Measurements from ENCODE around the gene PRKAG1.

PRKAG1 gene

DNA sequence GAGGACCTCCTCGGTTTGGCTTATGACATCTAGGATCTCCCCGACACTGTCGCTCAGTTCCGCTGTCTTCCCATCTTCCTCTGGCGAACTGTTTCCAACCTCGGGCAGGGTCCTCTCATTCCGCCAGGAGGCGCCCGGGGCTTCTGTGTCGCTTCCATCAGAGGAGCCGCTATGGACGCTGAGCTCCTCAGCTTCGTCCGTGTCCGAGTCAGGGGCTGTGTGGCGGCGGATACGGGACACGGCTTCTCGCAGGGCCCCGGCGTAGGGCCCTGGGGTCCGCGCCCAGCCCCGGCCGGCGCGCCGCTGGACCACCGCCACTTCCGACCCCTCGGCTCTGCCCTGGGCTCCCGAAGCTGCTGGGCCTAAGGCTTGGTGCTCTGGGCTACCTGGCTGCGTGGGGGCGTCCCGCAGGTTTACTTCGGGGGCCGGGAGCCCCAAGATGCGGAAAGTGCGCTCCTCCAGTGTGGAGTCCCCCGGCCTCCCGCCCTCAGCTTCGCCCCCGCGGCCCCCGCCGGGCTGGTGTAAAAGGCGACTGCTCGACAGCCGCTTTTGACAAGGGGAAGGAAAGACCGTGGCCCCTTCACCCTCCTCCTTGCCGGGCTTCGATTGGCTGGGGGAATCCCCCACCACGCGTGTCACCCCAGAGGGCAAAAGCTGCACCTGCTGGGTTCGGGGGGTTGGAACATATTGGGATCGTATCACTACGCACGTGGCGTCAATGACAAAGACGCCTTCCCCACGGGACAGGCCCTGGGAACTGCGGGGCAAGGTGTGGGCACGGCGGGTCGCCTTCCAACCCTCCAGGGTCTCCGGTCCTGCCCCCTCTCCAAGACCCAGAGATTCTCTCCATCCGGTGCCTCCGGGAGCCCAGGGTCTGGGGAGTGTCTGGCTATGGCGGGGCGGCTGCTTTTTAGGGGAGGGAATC lies 21.5 kb downstream of the PRKAG1 start:
- DNase-seq: peak; percentile 47

DNA sequence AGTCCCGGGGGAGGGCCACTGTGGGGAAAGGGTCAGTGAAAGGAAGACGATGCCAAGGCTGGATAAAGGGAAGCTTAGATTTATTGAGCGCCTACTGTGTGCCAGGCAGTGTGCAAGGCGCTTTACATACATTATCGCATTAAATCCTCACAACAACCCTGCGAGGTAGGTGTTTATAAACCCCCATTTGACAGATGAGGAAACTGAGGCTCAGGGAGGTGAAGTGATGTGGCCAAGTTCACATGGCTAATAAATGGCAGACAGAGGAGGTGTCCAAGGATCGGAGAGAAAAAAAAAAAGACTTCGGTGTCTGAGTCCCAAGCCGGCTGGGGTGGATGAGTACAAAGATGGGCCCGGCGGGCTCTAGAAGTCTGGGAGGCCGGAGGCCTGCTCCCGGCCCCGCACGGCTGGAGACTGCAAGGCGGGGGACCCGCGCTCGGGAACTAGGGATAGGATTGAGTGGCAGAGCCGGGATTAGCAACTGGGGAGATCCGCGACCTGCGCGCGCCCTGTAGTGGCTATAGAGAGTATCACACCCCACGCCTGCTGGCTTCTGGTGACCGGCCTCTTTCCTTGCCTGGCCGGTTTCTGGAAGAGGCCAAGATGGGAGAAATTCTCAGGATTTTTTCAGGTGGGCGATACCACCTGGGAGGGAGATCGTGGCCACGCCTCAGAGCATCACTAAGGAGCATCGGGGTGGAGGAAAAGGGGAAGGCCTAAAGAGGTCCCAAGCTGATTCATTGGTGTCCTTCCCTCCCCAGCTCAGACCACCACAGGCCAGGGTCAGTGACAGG lies 23.3 kb downstream of the PRKAG1 start:
- Mint-ChIP-seq H3K4me1 (peaks cover 29 to 51% of the 10 kb centered on the region in 2 donors), H3K4me3 (peak overlapping the region; percentile 15 to 81), H3K27me3 (peaks cover 30 to 39% of the 10 kb centered on the region in 2 donors), H3K9me3 (no peaks in the 10 kb centered on the region), H3K27ac (peak overlapping the region; percentile 57), H3K36me3 (peaks cover 1 to 2% of the 10 kb centered on the region in 2 donors)
- peak; percentile 39 for DNase-seq
- ATAC-seq (replicated peaks): no peak

More for the DNA sequence above, 21.5 kb downstream of the PRKAG1 start:
- H3K36me3 Mint-ChIP-seq: peaks cover 14 to 18% of the 10 kb centered on the region in 2 donors
- H3K27ac Mint-ChIP-seq: peak overlapping the region; percentile 20
- H3K4me3 Mint-ChIP-seq: peak overlapping the region; percentile 74 to 78
- no peaks in the 10 kb centered on the region for H3K9me3 Mint-ChIP-seq
- peak; percentile 50 to 60 for ATAC-seq (replicated peaks)
- peaks cover 29 to 42% of the 10 kb centered on the region in 2 donors for H3K27me3 Mint-ChIP-seq
- peaks cover 34 to 54% of the 10 kb centered on the region in 2 donors for H3K4me1 Mint-ChIP-seq

- Mint-ChIP-seq H3K4me3 (no peak overlapping the region), H3K4me1 (peaks cover 21 to 42% of the 10 kb centered on the region in 2 donors), H3K9me3 (no peaks in the 10 kb centered on the region), H3K27me3 (peaks cover 35 to 47% of the 10 kb centered on the region in 2 donors), H3K36me3 (no peaks in the 10 kb centered on the region), H3K27ac (no peak overlapping the region)
- ATAC-seq (replicated peaks) (no peak), DNase-seq (no peak)
Observed at GRCh38 chr12:48994224-48995085, 24.1 kb downstream of the PRKAG1 start.

DNA sequence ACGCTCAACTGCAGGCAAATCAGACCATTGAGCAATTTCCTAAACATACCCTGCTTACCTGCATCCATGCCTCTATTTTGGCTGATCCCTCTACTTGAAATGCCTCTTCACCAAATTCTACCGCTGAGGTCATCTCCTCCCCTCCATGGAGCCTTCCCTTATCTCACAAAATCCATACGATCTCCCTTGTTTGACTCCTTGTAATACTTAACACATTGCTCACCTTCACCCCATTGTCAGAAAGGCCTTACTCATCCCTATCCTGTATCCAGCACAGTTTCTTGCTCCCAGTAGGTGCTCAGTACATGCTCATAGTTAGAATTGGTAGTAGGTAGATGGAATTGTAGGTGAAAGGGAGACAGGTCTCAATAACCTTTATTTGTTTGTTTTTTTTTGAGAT lies 24.8 kb downstream of the PRKAG1 start:
- ATAC-seq (replicated peaks) (no peak), DNase-seq (no peak)
- Mint-ChIP-seq H3K9me3 (no peaks in the 10 kb centered on the region), H3K27me3 (peaks cover 41 to 54% of the 10 kb centered on the region in 2 donors), H3K4me1 (peaks cover 17 to 36% of the 10 kb centered on the region in 2 donors), H3K4me3 (no peak overlapping the region), H3K36me3 (no peaks in the 10 kb centered on the region), H3K27ac (no peak overlapping the region)

- no peaks in the 10 kb centered on the region for H3K9me3 Mint-ChIP-seq
- peaks cover 52 to 75% of the 10 kb centered on the region in 2 donors for H3K27me3 Mint-ChIP-seq
- ATAC-seq (replicated peaks): no peak
Observed at GRCh38 chr12:48991247-48992050, 27.1 kb downstream of the PRKAG1 start.

DNA sequence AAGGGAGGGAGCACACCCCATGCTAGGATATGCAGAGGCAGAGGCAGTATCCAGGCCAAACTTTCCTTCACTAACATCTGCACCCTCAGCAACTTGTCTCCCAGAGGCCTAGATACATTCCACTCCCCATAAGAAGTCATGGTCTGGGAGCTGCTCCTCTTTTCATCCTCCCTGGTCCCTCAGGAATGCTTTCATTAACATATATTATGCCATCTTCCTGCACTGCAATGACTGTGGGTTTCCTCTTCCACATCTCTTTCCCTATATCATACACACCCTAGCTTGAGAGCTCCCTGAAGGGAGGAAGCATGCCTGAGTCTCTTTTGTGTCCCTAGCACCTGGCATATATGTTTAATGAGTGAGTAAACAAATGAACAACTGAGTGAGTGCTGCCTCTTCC lies 28.0 kb downstream of the PRKAG1 start:
- DNase-seq (no peak), ATAC-seq (replicated peaks) (no peak)
- Mint-ChIP-seq H3K9me3 (no peaks in the 10 kb centered on the region), H3K4me1 (peaks cover 17 to 25% of the 10 kb centered on the region in 2 donors), H3K4me3 (no peak overlapping the region), H3K27ac (no peak overlapping the region), H3K36me3 (no peaks in the 10 kb centered on the region), H3K27me3 (peaks cover 59 to 76% of the 10 kb centered on the region in 2 donors)

More at GRCh38 chr12:48991247-48992050, 27.1 kb downstream of the PRKAG1 start:
- Mint-ChIP-seq H3K27ac (no peak overlapping the region), H3K36me3 (no peaks in the 10 kb centered on the region), H3K4me3 (no peak overlapping the region), H3K4me1 (peaks cover 13 to 25% of the 10 kb centered on the region in 2 donors)
- DNase-seq: no peak

- ATAC-seq (replicated peaks): peak; percentile 77 to 78
- no peak overlapping the region for H3K27ac Mint-ChIP-seq
- no peaks in the 10 kb centered on the region for H3K36me3 Mint-ChIP-seq
- peak; percentile 41 for DNase-seq
- no peaks in the 10 kb centered on the region for H3K9me3 Mint-ChIP-seq
- peaks cover 14 to 27% of the 10 kb centered on the region in 2 donors for H3K4me1 Mint-ChIP-seq
- no peak overlapping the region for H3K4me3 Mint-ChIP-seq
- peaks cover 59 to 61% of the 10 kb centered on the region in 2 donors for H3K27me3 Mint-ChIP-seq
Observed at GRCh38 chr12:48988030-48988649, 30.4 kb downstream of the PRKAG1 start.

DNA sequence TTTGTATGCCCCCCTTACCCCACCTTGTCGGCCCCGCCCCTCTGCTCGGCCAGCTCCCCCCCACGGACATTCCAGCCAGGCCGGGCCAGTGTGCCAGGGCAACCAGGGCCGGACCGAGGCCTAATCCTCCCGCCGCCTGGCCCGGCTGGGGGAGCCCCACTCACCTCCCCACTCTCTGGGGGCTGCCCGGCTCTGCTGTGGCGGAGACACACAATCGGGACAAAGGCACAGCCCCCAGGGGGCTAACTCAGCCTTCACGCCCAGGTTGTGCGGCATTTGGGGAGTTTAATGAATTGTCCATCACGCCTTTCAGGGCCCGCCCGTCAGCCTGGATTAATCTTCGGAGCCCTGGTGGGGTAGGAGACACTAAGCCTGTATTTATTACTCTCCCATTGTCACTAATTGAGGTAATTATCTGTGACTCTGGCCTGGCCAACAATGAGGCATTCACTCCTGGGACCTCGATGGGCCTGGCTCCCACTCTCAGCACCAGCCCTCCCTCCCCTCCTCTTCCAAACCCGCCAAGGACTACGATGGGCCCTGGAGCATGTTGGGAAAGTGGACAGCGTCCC lies 31.8 kb downstream of the PRKAG1 start:
- no peak overlapping the region for H3K27ac Mint-ChIP-seq

GRCh38 chr12:48985901-48986300 lies 32.7 kb downstream of the PRKAG1 start:
- peaks cover 29 to 41% of the 10 kb centered on the region in 2 donors for H3K4me1 Mint-ChIP-seq
- no peak overlapping the region for H3K4me3 Mint-ChIP-seq
- ATAC-seq (replicated peaks): no peak
- no peak overlapping the region for H3K27ac Mint-ChIP-seq
- no peak for DNase-seq
- peaks cover 71 to 76% of the 10 kb centered on the region in 2 donors for H3K27me3 Mint-ChIP-seq
- peaks cover 0 to 4% of the 10 kb centered on the region in 2 donors for H3K9me3 Mint-ChIP-seq
- peaks cover 0 to 11% of the 10 kb centered on the region in 2 donors for H3K36me3 Mint-ChIP-seq

More for the DNA sequence above, 31.8 kb downstream of the PRKAG1 start:
- H3K36me3 Mint-ChIP-seq: peaks cover 0 to 6% of the 10 kb centered on the region in 2 donors
- DNase-seq (no peak), ATAC-seq (replicated peaks) (no peak)
- H3K4me1 Mint-ChIP-seq: peaks cover 21 to 32% of the 10 kb centered on the region in 2 donors
- H3K9me3 Mint-ChIP-seq: peaks cover 0 to under 1% of the 10 kb centered on the region in 2 donors
- peaks cover 67 to 69% of the 10 kb centered on the region in 2 donors for H3K27me3 Mint-ChIP-seq
- no peak overlapping the region for H3K4me3 Mint-ChIP-seq

DNA sequence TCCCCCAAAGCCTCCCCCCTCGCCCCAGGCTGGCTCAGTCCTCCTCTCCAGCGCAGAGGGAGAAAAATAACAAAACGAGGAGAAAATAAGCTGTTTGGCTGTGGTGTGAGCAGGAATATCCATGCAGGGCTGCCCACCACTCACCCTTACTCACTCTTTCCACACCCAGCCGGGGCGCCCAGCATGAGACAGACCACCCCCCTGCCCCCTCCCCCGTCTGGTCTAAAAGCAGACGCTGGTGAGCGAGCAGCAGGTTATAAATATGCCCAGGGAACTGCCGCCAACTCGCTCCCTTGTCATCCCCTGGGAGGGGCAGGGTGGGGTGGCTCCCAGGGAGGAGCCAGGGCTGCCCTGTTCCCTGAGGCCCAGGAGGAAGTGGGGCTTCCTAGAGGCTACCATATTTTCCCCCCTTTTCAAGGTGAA lies 33.1 kb downstream of the PRKAG1 start:
- H3K27me3 Mint-ChIP-seq: peaks cover 71 to 76% of the 10 kb centered on the region in 2 donors
- peaks cover 31 to 45% of the 10 kb centered on the region in 2 donors for H3K4me1 Mint-ChIP-seq
- H3K9me3 Mint-ChIP-seq: peaks cover 0 to 4% of the 10 kb centered on the region in 2 donors
- H3K36me3 Mint-ChIP-seq: peaks cover 0 to 11% of the 10 kb centered on the region in 2 donors
- ATAC-seq (replicated peaks) (peak in 1 of 2 donors; percentile 8), DNase-seq (no peak)
- H3K4me3 Mint-ChIP-seq: no peak overlapping the region
- no peak overlapping the region for H3K27ac Mint-ChIP-seq

GRCh38 chr12:48982397-48983080 lies 36.0 kb downstream of the PRKAG1 start:
- H3K9me3 Mint-ChIP-seq: peaks cover 0 to 4% of the 10 kb centered on the region in 2 donors
- H3K27me3 Mint-ChIP-seq: peaks cover 70 to 71% of the 10 kb centered on the region in 2 donors
- peaks cover 50 to 66% of the 10 kb centered on the region in 2 donors for H3K4me1 Mint-ChIP-seq
- peak overlapping the region; percentile 23 to 69 for H3K4me3 Mint-ChIP-seq
- DNase-seq (no peak), ATAC-seq (replicated peaks) (no peak)
- H3K27ac Mint-ChIP-seq: peak overlapping the region; percentile 82
- H3K36me3 Mint-ChIP-seq: peaks cover 0 to 11% of the 10 kb centered on the region in 2 donors

DNA sequence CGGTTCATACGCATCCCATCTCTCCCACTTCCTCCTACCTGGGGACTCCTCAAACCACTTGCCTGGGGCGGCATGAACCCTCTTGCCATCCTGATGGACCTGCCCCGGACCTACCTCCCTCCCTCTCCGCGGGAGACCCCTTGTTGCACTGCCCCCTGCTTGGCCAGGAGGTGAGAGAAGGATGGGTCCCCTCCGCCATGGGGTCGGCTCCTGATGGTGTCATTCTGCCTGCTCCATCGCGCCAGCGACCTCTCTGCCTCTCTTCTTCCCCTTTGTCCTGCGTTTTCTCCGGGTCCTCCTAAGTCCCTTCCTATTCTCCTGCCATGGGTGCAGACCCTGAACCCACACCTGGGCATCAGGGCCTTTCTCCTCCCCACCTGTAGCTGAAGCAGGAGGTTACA lies 36.8 kb downstream of the PRKAG1 start:
- Mint-ChIP-seq H3K27me3 (peaks cover 71 to 75% of the 10 kb centered on the region in 2 donors), H3K9me3 (peaks cover 0 to 4% of the 10 kb centered on the region in 2 donors)

More for the DNA sequence above, 36.8 kb downstream of the PRKAG1 start:
- H3K36me3 Mint-ChIP-seq: peaks cover 0 to 11% of the 10 kb centered on the region in 2 donors
- H3K4me1 Mint-ChIP-seq: peaks cover 55 to 72% of the 10 kb centered on the region in 2 donors
- peak overlapping the region; percentile 82 for H3K27ac Mint-ChIP-seq
- DNase-seq (no peak), ATAC-seq (replicated peaks) (no peak)
- peak overlapping the region; percentile 69 to 78 for H3K4me3 Mint-ChIP-seq

Data from stimulated activated naive B cell treated with anti-CD40 and anti-IgM and Interleukin-4, amounts not matched to agents 10 μg/mL and 1 μg/mL and 100 μg/mL, for 72 hours (primary cell).